HEK293T (cell line): Measurements from ENCODE around the gene STEAP3.

Experiments
- CTCF ChIA-PET: fragments of 350-600 bp; formaldehyde crosslinking; extraction: SDS; loops from one replicate; lab custom pipeline; 2021; ENCODE audit warnings: antibody characterized with exemption, inconsistent platforms; lab: Yijun Ruan, JAX
- POLR2A ChIA-PET: fragments of 350-600 bp; formaldehyde crosslinking; extraction: SDS; loops from one replicate; lab custom pipeline; 2020; ENCODE audit warnings: antibody characterized with exemption, inconsistent platforms; lab: Yijun Ruan, JAX
- DNase-seq: peaks from one replicate; pipeline ENCODE4 v3.0.0; 2012; ENCODE audit warnings: mixed read lengths; ENCODE audit errors: extremely low spot score
- ARNT ChIP-seq: fragments of 450-650 bp; IDR thresholded peaks from 2 replicates; pipeline ENCODE4 v1.6.1; 2017; ENCODE audit warnings: mild to moderate bottlenecking
- BHLHE40 ChIP-seq: fragments of 450-650 bp; IDR thresholded peaks from 2 replicates; pipeline ENCODE4 v1.6.1; 2016; ENCODE audit warnings: mild to moderate bottlenecking, moderate library complexity, borderline replicate concordance
- CTBP1 ChIP-seq: fragments of 450-650 bp; IDR thresholded peaks from 2 replicates; pipeline ENCODE4 v1.6.1; 2016; ENCODE audit warnings: borderline replicate concordance
- ELF4 ChIP-seq: fragments of 450-650 bp; IDR thresholded peaks from 2 replicates; pipeline ENCODE4 v1.6.1; 2017; ENCODE audit warnings: antibody characterized with exemption
- FOXA1 ChIP-seq: fragments of 450-650 bp; IDR thresholded peaks from 2 replicates; pipeline ENCODE4 v1.6.1; 2016; ENCODE audit warnings: mild to moderate bottlenecking
- FOXK2 ChIP-seq: fragments of 450-650 bp; IDR thresholded peaks from 2 replicates; pipeline ENCODE4 v1.6.1; 2016; ENCODE audit warnings: mild to moderate bottlenecking
- FOXM1 ChIP-seq: fragments of 450-650 bp; IDR thresholded peaks from 2 replicates; pipeline ENCODE4 v1.6.1; 2017; ENCODE audit warnings: mild to moderate bottlenecking, borderline replicate concordance
- HDGF ChIP-seq: fragments of 450-650 bp; IDR thresholded peaks from 2 replicates; pipeline ENCODE4 v1.6.1; 2017; ENCODE audit warnings: antibody characterized with exemption, borderline replicate concordance
- L3MBTL2 ChIP-seq: fragments of 450-650 bp; conservative IDR thresholded peaks from 2 replicates; pipeline ENCODE4 v1.6.1; 2016; ENCODE audit warnings: mild to moderate bottlenecking
- LEF1 ChIP-seq: fragments of 450-650 bp; IDR thresholded peaks from 2 replicates; pipeline ENCODE4 v1.6.1; 2017; ENCODE audit warnings: mild to moderate bottlenecking, borderline replicate concordance
- NFRKB ChIP-seq: fragments of 450-650 bp; IDR thresholded peaks from 2 replicates; pipeline ENCODE4 v1.6.1; 2016; ENCODE audit warnings: mild to moderate bottlenecking, moderate library complexity
- SP1 ChIP-seq: fragments of 450-650 bp; IDR thresholded peaks from 2 replicates; pipeline ENCODE4 v1.6.1; 2017
- SUZ12 ChIP-seq: fragments of 450-650 bp; IDR thresholded peaks from 2 replicates; pipeline ENCODE4 v1.6.1; 2016; ENCODE audit warnings: mild to moderate bottlenecking
- TARDBP ChIP-seq: fragments of 450-650 bp; IDR thresholded peaks from 2 replicates; pipeline ENCODE4 v1.6.1; 2016
- ZNF384 ChIP-seq: fragments of 450-650 bp; IDR thresholded peaks from 2 replicates; pipeline ENCODE4 v1.6.1; 2016
- TF ChIP-seq, protein P1 (sequence below): fragments of 450-650 bp; IDR thresholded peaks from 2 replicates; pipeline ENCODE4 v1.6.1; 2016

The STEAP3 gene

GRCh38 chr2:119208791-119209203 lies 14.8 kb upstream of the STEAP3 start:
- ChIA-PET CTCF (no interaction called here), POLR2A (no interaction called here)
- TF ChIP-seq TARDBP, result no peak
- TF ChIP-seq CTBP1, result no peak
- no peak for TF ChIP-seq L3MBTL2
- no peak for TF ChIP-seq ARNT
- no peak for TF ChIP-seq ZNF384
- TF ChIP-seq ELF4, result no peak
- no peak for TF ChIP-seq FOXA1
- TF ChIP-seq FOXM1, result no peak
- TF ChIP-seq, protein P1, sequence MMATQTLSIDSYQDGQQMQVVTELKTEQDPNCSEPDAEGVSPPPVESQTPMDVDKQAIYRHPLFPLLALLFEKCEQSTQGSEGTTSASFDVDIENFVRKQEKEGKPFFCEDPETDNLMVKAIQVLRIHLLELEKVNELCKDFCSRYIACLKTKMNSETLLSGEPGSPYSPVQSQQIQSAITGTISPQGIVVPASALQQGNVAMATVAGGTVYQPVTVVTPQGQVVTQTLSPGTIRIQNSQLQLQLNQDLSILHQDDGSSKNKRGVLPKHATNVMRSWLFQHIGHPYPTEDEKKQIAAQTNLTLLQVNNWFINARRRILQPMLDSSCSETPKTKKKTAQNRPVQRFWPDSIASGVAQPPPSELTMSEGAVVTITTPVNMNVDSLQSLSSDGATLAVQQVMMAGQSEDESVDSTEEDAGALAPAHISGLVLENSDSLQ, result no peak
- no peak for TF ChIP-seq BHLHE40
- no peak for DNase-seq

GRCh38 chr2:119212139-119212800 lies 11.4 kb upstream of the STEAP3 start:
- ChIA-PET CTCF (interaction anchor here (1.0 kb wide), 1 partner anchor 264 kb away, joined by 3 read pairs; no protein-coding TSS in a partner anchor), POLR2A (interaction anchor here (1.8 kb wide), 1 partner anchor 11 kb away, joined by 4 read pairs; the partner anchor contains the start of gene STEAP3)
- no peak for DNase-seq
- TF ChIP-seq FOXM1 (no peak), BHLHE40 (no peak), LEF1 (no peak), ARNT (no peak), ELF4 (no peak), NFRKB (no peak), HDGF (no peak), FOXA1 (no peak), SP1 (no peak), L3MBTL2 (no peak), ZNF384 (no peak), TARDBP (no peak), FOXK2 (no peak), SUZ12 (no peak), CTBP1 (no peak)
- TF ChIP-seq, protein P1, result no peak

- no peak for TF ChIP-seq NFRKB
- TF ChIP-seq ZNF384, result no peak
- no peak for TF ChIP-seq LEF1
- no peak for TF ChIP-seq SUZ12
- TF ChIP-seq FOXA1, result no peak
- TF ChIP-seq HDGF, result no peak
- no peak for TF ChIP-seq SP1
- no peak for TF ChIP-seq ELF4
- CTCF ChIA-PET, result no interaction called here
- POLR2A ChIA-PET, result no interaction called here
- no peak for DNase-seq
These were observed 9.1 kb upstream of the STEAP3 start for GRCh38 chr2:119214453-119215037.

GRCh38 chr2:119216994-119217393 lies 6.6 kb upstream of the STEAP3 start:
- DNase-seq, result no peak
- TF ChIP-seq FOXK2, result no peak
- no peak for TF ChIP-seq SP1
- TF ChIP-seq FOXA1, result no peak
- TF ChIP-seq FOXM1, result no peak
- TF ChIP-seq ELF4, result no peak
- TF ChIP-seq, protein P1, result no peak
- TF ChIP-seq NFRKB, result no peak
- TF ChIP-seq BHLHE40, result no peak
- TF ChIP-seq CTBP1, result no peak
- no peak for TF ChIP-seq TARDBP
- TF ChIP-seq L3MBTL2, result no peak
- CTCF ChIA-PET, result no interaction called here
- POLR2A ChIA-PET, result no interaction called here

- TF ChIP-seq NFRKB (no peak), SUZ12 (no peak), HDGF (no peak), BHLHE40 (no peak), LEF1 (no peak), TARDBP (no peak), ARNT (no peak), ELF4 (no peak), FOXK2 (no peak), ZNF384 (no peak), CTBP1 (no peak), FOXM1 (no peak; the same call in 1 of the 2 replicates), SP1 (no peak), FOXA1 (no peak), L3MBTL2 (no peak)
- TF ChIP-seq, protein P1, result no peak
- peak; percentile 67 for DNase-seq
- ChIA-PET CTCF (interaction anchor here (0.9 to 1.9 kb wide), 4 partner anchors 38 to 93 kb away, joined by 3 to 9 read pairs (median 6); no protein-coding TSS in a partner anchor), POLR2A (no interaction called here)
These were observed 5.1 kb upstream of the STEAP3 start for GRCh38 chr2:119218478-119219064.
